ENCODE measurements around the gene HK3. TPM values are rescaled to one million over a fixed set of nuclear protein-coding genes. Genes with fewer than 3 reads are reported as not detected.

Gene HK3
- total and polyA plus RNA-seq, 9 of the 15 experiments (the other 6 are each of a cell fraction or from before 2014, with no cell fraction given), result 0.16 TPM; not detected in 8

GRCh38 chr5:176847726-176848290 is 51.3 kb downstream of the HK3 start:
- Histone ChIP-seq H3K9me3 (replicated peaks; ENCODE audit: control insufficient read depth, insufficient read depth, low read depth, low read length) (no peaks in the 10 kb centered on the region), H3K4me1 (replicated peaks in 1 of 2; ENCODE audit: control insufficient read depth in 2 of 2, insufficient read depth in 2 of 2, low read length in 2 of 2) (peaks cover 0 to 28% of the 10 kb centered on the region in 2 experiments; a peak in 2 of 5 replicates), H4K20me1 (replicated peaks; ENCODE audit: control insufficient read depth, insufficient read depth, low read length) (peaks cover 12% of the 10 kb centered on the region; the same call in 1 of the 2 replicates), H3K79me2 (ENCODE audit: control insufficient read depth, insufficient read depth, low read length) (no peaks in the 10 kb centered on the region), H3K27me3 (ENCODE audit: control insufficient read depth in 2 of 2, insufficient read depth in 2 of 2, low read length in 2 of 2) (peaks cover 55 to 86% of the 10 kb centered on the region in 2 experiments), H3K4me2 (ENCODE audit: insufficient read depth, low read length) (no peak overlapping the region), H3K27ac (ENCODE audit: extremely low read depth, low read depth, low read length) (no peak overlapping the region), H3K4me3 (no peak overlapping the region), H3K9me1 (ENCODE audit: control insufficient read depth, insufficient read depth, low read length) (no peaks in the 10 kb centered on the region), H2AFZ (ENCODE audit: low read depth, low read length) (no peak overlapping the region), H3K9ac (ENCODE audit: insufficient read depth in 1 of 2, low read depth in 2 of 2, low read length in 2 of 2) (no peak overlapping the region), H3K36me3 (ENCODE audit: control insufficient read depth, insufficient read depth, low read length) (no peaks in the 10 kb centered on the region)
- intact Hi-C loops (cut with micrococcal nuclease) (no loop called here), in situ Hi-C loops (cut with MboI) (no loop called here)
- DNase-seq (ENCODE audit: extremely low read depth in 1 of 4, low spot score in 3 of 4) (no peak), FAIRE-seq (no peak), ATAC-seq (no peak)
- ChIA-PET POLR2A (interaction anchor here (2.3 kb wide), 1 partner anchor 10 kb away, joined by 7 read pairs; no protein-coding TSS in a partner anchor), CTCF (ENCODE audit: low intra/inter-chr PET ratio) (no interaction called here)
- no TSS peak for BruUV-seq (replicated peaks)
- 3% methylated on average over 8 of the region's 13 CpGs for WGBS (ENCODE audit: insufficient coverage, low coverage, missing lambda C conversion rate)
- no peak for TF ChIP-seq ZNF764 (CRISPR knock-in tag; IDR thresholded peaks at IDR 0.05; ENCODE audit: low read depth)
- TF ChIP-seq RFX1 (IDR thresholded peaks at IDR 0.05), result peak; percentile 85
- TF ChIP-seq ZBTB1 (CRISPR knock-in tag; IDR thresholded peaks at IDR 0.05; ENCODE audit: borderline replicate concordance, low read depth), result no peak

DNA sequence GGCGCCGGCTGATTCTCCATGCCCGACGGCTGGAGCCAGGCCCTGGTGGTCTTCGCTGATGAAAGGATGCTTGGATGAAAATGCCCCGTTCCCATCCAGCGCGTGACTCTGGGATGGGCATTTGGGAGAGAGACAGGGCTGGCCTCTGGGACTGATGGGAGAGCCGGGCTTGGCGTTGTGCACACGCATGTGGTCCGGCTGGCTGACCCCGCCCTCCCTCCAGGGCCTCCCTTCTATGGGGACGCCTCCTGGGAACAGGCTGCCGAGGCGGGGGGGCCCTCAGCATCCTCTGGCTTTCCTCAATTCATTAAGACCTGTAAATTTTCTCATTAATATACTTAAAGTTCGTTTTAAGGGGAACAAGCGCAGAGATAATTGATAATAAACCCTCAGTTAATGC is 52.0 kb downstream of the HK3 start:
- no peak overlapping the region for H3K4me3 ChIP-seq
- POLR2A ChIA-PET, result interaction anchor here (2.3 kb wide), 1 partner anchor 11 kb away, joined by 7 read pairs; no protein-coding TSS in a partner anchor
- in situ Hi-C loops (cut with MboI) (no loop called here), intact Hi-C loops (cut with micrococcal nuclease) (no loop called here)
- TF ChIP-seq BRF1 (IDR thresholded peaks at IDR 0.05; ENCODE audit: borderline replicate concordance, extremely low read depth, insufficient read length) (no peak), ATF1 (CRISPR knock-in tag; IDR thresholded peaks at IDR 0.05) (no peak), ATF1 (tag; IDR thresholded peaks at IDR 0.05) (no peak), ZNF184 (CRISPR knock-in tag; IDR thresholded peaks at IDR 0.05) (no peak), TFAM (CRISPR knock-in tag; conservative IDR thresholded peaks at IDR 0.05) (no peak), FOS (IDR thresholded peaks at IDR 0.05; ENCODE audit: extremely low read depth, insufficient read length) (no peak)
- no peak overlapping the region for H2AFZ ChIP-seq (ENCODE audit: low read depth, low read length)
- peaks cover 48 to 79% of the 10 kb centered on the region in 2 experiments for H3K27me3 ChIP-seq (ENCODE audit: control insufficient read depth in 2 of 2, insufficient read depth in 2 of 2, low read length in 2 of 2)
- peaks cover 0 to 28% of the 10 kb centered on the region in 2 experiments; a peak in 2 of 5 replicates for H3K4me1 ChIP-seq (replicated peaks in 1 of 2; ENCODE audit: control insufficient read depth in 2 of 2, insufficient read depth in 2 of 2, low read length in 2 of 2)
- no peak overlapping the region for H3K4me2 ChIP-seq (ENCODE audit: insufficient read depth, low read length)
- no peaks in the 10 kb centered on the region for H3K36me3 ChIP-seq (ENCODE audit: control insufficient read depth, insufficient read depth, low read length)
- no TSS peak for BruUV-seq (replicated peaks)
- H4K20me1 ChIP-seq (replicated peaks; ENCODE audit: control insufficient read depth, insufficient read depth, low read length), result peaks cover 12% of the 10 kb centered on the region; the same call in 1 of the 2 replicates
- no peaks in the 10 kb centered on the region for H3K79me2 ChIP-seq (ENCODE audit: control insufficient read depth, insufficient read depth, low read length)
- H3K9ac ChIP-seq (ENCODE audit: insufficient read depth in 1 of 2, low read depth in 2 of 2, low read length in 2 of 2), result 0 out of 4 replicates have a peak overlapping the region, but pooled peaks of 1 of the 2 experiments have one; percentile 45
- CTCF ChIA-PET (ENCODE audit: low intra/inter-chr PET ratio), result no interaction called here
- no peak overlapping the region for H3K27ac ChIP-seq (ENCODE audit: extremely low read depth, low read depth, low read length)
- no peaks in the 10 kb centered on the region for H3K9me1 ChIP-seq (ENCODE audit: control insufficient read depth, insufficient read depth, low read length)
- 1% methylated on average over 14 of the region's 18 CpGs for WGBS (ENCODE audit: insufficient coverage, low coverage, missing lambda C conversion rate)
- FAIRE-seq (no peak), ATAC-seq (no peak), DNase-seq (ENCODE audit: extremely low read depth in 1 of 4, low spot score in 3 of 4) (no peak)
- H3K9me3 ChIP-seq (replicated peaks; ENCODE audit: control insufficient read depth, insufficient read depth, low read depth, low read length), result no peaks in the 10 kb centered on the region

All from K562 (cell line).